ENCODE measurements around the gene DPP10. TPM values are rescaled to one million over a fixed set of nuclear protein-coding genes. Genes with fewer than 3 reads are reported as not detected.

DPP10 gene
- total and polyA plus RNA-seq, 2 of the 13 experiments (the other 11 are each of a cell fraction or from before 2014, with no cell fraction given): 0.95 to 1.7 TPM

- no TSS peak for BruUV-seq (replicated peaks)
- DNase-seq (ENCODE audit: low spot score) (no peak), ATAC-seq (no peak), FAIRE-seq (no peak)
- CTCF ChIA-PET (ENCODE audit: low intra/inter-chr PET ratio, low total read pairs): no interaction called here
- POLR2A ChIA-PET: no interaction called here
- H4K20me1 ChIP-seq (ENCODE audit: insufficient read depth, low read length): no peaks in the 10 kb centered on the region
- in situ Hi-C loops (cut with HindIII; ENCODE audit: extremely low pct_ligation_motif_present, low pct_unique_long_range_greater_than_20kb): no loop called here
- no peak overlapping the region for H2AFZ ChIP-seq (ENCODE audit: low read length)
- H3K27me3 ChIP-seq (ENCODE audit: control insufficient read depth in 1 of 2, insufficient read depth in 2 of 2, low read length in 2 of 2): no peaks in the 10 kb centered on the region
- no peaks in the 10 kb centered on the region for H3K79me2 ChIP-seq (ENCODE audit: insufficient read depth, low read length)
- 0% methylated on average over 1 of the region's 1 CpG for WGBS (ENCODE audit: low lambda C conversion rate)
- peaks cover 9% of the 10 kb centered on the region; the same call in 1 of the 2 replicates for H3K9me3 ChIP-seq (ENCODE audit: low read length)
- intact Hi-C loops (cut with micrococcal nuclease; ENCODE audit: unreplicated experiment): no loop called here
- no peak overlapping the region for H3K4me3 ChIP-seq (replicated peaks in 1 of 3; ENCODE audit: insufficient read depth in 1 of 3, low read depth in 2 of 3, low read length in 3 of 3)
- TF ChIP-seq SKIL (CRISPR knock-in tag; IDR thresholded peaks at IDR 0.05; ENCODE audit: borderline replicate concordance) (no peak), REL (CRISPR knock-in tag; conservative IDR thresholded peaks at IDR 0.05) (no peak), HDAC2 (CRISPR knock-in tag; IDR thresholded peaks at IDR 0.05) (no peak), ZNF883 (CRISPR knock-in tag; IDR thresholded peaks at IDR 0.05; ENCODE audit: not compliant biosample characterization) (no peak), SRY (CRISPR knock-in tag; IDR thresholded peaks at IDR 0.05) (no peak), PAXIP1 (CRISPR knock-in tag; conservative IDR thresholded peaks at IDR 0.05) (no peak), SYNCRIP (IDR thresholded peaks at IDR 0.05; ENCODE audit: insufficient read depth, low read depth, low read length) (no peak), FOXC1 (CRISPR knock-in tag; IDR thresholded peaks at IDR 0.05; ENCODE audit: borderline replicate concordance) (no peak), REPIN1 (CRISPR knock-in tag; IDR thresholded peaks at IDR 0.05; ENCODE audit: borderline replicate concordance, low read depth) (no peak), MIER2 (CRISPR knock-in tag; IDR thresholded peaks at IDR 0.05) (no peak), ZNF484 (CRISPR knock-in tag; IDR thresholded peaks at IDR 0.05; ENCODE audit: borderline replicate concordance, low read depth) (no peak), ZSCAN12 (CRISPR knock-in tag; IDR thresholded peaks at IDR 0.05) (no peak), U2AF2 (IDR thresholded peaks at IDR 0.05; ENCODE audit: low read depth, low read length) (no peak), ZBTB8A (CRISPR knock-in tag; IDR thresholded peaks at IDR 0.05; ENCODE audit: borderline replicate concordance, low read depth) (no peak)
- no peak overlapping the region for H3K27ac ChIP-seq (ENCODE audit: extremely low read length, insufficient read depth, low read length)
- no peak overlapping the region for H3K9ac ChIP-seq (ENCODE audit: insufficient read depth, low read depth, low read length)
- no peak overlapping the region for H3K4me2 ChIP-seq (ENCODE audit: low read depth, low read length)
- no peaks in the 10 kb centered on the region for H3K36me3 ChIP-seq (replicated peaks in 1 of 2; ENCODE audit: control insufficient read depth in 1 of 2, insufficient read depth in 2 of 2, low read length in 2 of 2)
- no peaks in the 10 kb centered on the region for H3K4me1 ChIP-seq (ENCODE audit: insufficient read depth, low read length)
These were observed 84.4 kb downstream of the DPP10 start for GRCh38 chr2:114526841-114527240.

Measured in HepG2 (cell line).